ENCODE results near the gene FARP1. TPM values are rescaled to one million over a fixed set of nuclear protein-coding genes. Genes with fewer than 3 reads are reported as not detected.
"Not testable (repeated sequence)": the region's sequence is repeated elsewhere in the genome, so short reads cannot be mapped to it uniquely, and the experiment has no call there.

FARP1 gene
- total RNA-seq, 4 donors from 2014 or later: 13.7 to 38.9 (median 30.2) TPM

DNA sequence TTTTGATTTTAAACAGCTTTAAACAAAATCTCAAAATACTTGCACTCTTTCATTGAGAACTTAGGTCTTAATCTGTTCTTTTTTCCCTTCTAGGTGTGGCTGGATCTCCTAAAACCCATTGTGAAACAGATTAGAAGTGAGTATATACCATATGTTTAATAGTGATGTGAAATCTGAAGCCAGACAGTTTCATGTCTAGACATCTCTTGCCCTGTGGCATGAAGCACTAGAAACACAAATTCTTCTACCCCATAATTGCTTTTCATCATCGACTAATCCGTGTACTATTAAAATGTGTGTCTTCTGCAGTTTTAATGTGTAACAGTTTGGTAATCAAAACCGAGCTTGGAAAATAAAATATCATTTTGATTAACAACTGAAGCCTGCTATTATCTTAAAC, 222.4 kb downstream of the FARP1 start:
- TF ChIP-seq, protein P1, sequence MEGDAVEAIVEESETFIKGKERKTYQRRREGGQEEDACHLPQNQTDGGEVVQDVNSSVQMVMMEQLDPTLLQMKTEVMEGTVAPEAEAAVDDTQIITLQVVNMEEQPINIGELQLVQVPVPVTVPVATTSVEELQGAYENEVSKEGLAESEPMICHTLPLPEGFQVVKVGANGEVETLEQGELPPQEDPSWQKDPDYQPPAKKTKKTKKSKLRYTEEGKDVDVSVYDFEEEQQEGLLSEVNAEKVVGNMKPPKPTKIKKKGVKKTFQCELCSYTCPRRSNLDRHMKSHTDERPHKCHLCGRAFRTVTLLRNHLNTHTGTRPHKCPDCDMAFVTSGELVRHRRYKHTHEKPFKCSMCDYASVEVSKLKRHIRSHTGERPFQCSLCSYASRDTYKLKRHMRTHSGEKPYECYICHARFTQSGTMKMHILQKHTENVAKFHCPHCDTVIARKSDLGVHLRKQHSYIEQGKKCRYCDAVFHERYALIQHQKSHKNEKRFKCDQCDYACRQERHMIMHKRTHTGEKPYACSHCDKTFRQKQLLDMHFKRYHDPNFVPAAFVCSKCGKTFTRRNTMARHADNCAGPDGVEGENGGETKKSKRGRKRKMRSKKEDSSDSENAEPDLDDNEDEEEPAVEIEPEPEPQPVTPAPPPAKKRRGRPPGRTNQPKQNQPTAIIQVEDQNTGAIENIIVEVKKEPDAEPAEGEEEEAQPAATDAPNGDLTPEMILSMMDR (IDR thresholded peaks at IDR 0.05): no peak
- ATAC-seq (ENCODE audit: low FRiP score) (no peak), DNase-seq (ENCODE audit: low spot score) (no peak)

DNA sequence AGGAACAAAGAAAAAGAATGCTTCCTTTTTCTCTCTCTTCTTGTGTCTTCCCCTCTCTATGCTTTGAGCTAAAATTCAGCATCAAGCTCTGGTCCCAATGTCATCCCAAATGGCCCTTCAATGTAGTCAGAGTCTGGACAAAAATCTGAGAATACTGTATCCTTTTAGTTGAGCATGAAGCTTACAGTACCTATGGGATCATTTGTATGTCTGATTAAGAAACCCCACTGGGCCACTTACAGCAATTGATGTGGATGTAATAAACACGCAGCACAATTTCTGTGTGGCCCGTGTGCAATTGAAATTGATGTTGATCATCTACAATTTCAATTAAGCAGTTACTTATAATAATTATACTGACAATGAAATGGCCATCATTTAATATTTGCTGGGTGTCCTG, 223.1 kb downstream of the FARP1 start:
- TF ChIP-seq, protein P1 (IDR thresholded peaks at IDR 0.05): no peak
- no peak for DNase-seq (ENCODE audit: low spot score)
- no peak for ATAC-seq (ENCODE audit: low FRiP score)

DNA sequence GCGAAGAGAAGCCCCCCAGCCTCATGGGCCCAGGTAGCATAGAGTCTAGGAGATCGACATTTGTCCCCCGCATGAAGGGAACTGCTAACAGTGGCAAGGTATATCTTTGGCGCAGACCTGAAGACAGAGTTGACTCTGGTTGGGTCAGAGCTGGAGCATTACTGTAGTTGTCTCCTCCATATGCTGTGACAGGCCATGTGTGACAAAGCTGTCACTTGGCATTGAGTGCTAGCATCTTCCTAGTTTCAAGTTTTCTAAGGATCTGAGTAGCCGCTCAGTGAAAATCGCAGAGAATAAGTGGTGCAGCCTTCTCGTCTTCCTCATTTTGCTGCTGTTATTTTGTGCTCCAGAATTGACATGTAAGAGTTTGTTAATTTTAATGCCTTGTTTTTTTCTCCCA, 223.5 kb downstream of the FARP1 start:
- no peak for DNase-seq (ENCODE audit: low spot score)
- TF ChIP-seq, protein P1 (IDR thresholded peaks at IDR 0.05): no peak
- ATAC-seq (ENCODE audit: low FRiP score): no peak

DNA sequence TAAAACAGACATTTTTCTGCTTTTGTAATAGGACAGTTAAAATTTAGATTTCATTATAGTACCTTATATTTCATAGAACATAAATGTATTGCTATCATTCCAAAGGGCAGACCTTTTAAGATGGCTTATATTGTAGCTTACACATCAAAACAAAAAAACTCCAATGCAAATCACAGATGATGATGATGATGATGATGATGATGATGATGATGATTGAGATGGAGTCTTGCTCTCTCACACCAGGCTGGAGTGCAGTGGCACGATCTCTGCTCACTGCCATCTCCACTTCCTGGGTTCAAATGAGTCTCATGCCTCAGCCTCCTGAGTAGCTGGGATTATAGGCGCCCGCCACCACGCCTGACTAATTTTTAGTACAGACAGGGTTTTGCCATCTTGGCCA, 224.1 kb downstream of the FARP1 start:
- DNase-seq (ENCODE audit: low spot score) (no peak), ATAC-seq (ENCODE audit: low FRiP score) (no peak)
- TF ChIP-seq, protein P1 (IDR thresholded peaks at IDR 0.05): no peak

GRCh38 chr13:98368019-98368418, 225.1 kb downstream of the FARP1 start:
- TF ChIP-seq, protein P1 (IDR thresholded peaks at IDR 0.05): no peak
- no peak for ATAC-seq (ENCODE audit: low FRiP score)
- DNase-seq (ENCODE audit: low spot score): no peak

GRCh38 chr13:98369520-98369919, 226.6 kb downstream of the FARP1 start:
- ATAC-seq (ENCODE audit: low FRiP score): not testable (repeated sequence)

GRCh38 chr13:98370261-98370660, 227.4 kb downstream of the FARP1 start:
- TF ChIP-seq, protein P1 (IDR thresholded peaks at IDR 0.05): no peak
- DNase-seq (ENCODE audit: low spot score) (no peak), ATAC-seq (ENCODE audit: low FRiP score) (no peak)

More at GRCh38 chr13:98369520-98369919, 226.6 kb downstream of the FARP1 start:
- not testable (repeated sequence) for DNase-seq (ENCODE audit: low spot score)

Measured in omental fat pad (tissue), 4 donors.